ENCODE measurements around the gene TSPOAP1.

TSPOAP1 gene

DNA sequence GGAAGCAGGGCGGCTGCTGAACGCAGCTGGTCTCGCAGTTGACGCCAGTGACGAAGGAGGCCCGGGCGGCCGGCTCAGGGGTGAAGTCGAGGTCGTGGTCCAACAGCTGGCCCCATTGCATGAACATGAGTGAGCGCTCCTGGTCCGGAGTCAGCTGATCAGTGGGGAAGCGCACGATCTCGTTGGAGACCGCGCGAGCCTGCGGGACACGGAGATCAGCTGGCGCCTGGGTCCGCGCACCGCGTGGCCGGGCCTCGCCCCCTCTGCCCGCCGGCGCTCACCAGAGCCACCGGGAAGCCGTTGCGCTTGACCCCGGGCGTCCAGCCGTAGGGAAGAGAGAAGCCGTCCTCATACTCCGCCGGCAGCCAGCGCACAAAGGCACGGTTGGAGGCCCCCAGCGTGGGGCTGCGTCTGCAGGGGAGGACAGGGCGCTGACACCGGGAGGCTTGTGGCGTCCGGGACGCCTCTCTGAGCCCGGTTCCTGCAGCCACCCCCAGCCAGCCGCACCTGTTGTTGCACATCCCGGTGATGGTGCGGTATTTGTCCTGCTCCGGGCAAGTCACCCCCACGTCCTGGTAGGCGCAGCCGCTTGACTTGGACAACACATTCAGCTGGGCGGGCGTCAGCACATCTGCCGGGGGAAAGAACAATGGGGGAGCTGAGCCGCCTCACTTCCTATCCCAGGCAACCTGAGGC is 49.4 kb downstream of the TSPOAP1 start:
- Histone ChIP-seq H3K36me3 (ENCODE audit: control insufficient read depth, low read length) (no peaks in the 10 kb centered on the region), H3F3A (ENCODE audit: control insufficient read depth, insufficient read depth) (no peaks in the 10 kb centered on the region), H3K4me2 (ENCODE audit: low read length) (no peak overlapping the region), H4K20me1 (ENCODE audit: control insufficient read depth, insufficient read depth, low read depth, low read length) (no peaks in the 10 kb centered on the region), H3K9me3 (ENCODE audit: control insufficient read depth, insufficient read depth, low read length) (no peaks in the 10 kb centered on the region), H3K4me3 (ENCODE audit: low read length) (no peak overlapping the region), H3K79me2 (ENCODE audit: control insufficient read depth, low read length) (no peaks in the 10 kb centered on the region), H3K9me2 (replicated peaks; ENCODE audit: control insufficient read depth, low read length) (no peaks in the 10 kb centered on the region), H3K27ac (ENCODE audit: low read depth, low read length) (no peak overlapping the region), H3K27me3 (ENCODE audit: control insufficient read depth, low read length) (peaks cover 31% of the 10 kb centered on the region), H3K4me1 (ENCODE audit: control insufficient read depth, low read length) (no peaks in the 10 kb centered on the region)
- TF ChIP-seq EZH2phosphoT487 (IDR thresholded peaks at IDR 0.05; ENCODE audit: borderline replicate concordance, low read length) = no peak

DNA sequence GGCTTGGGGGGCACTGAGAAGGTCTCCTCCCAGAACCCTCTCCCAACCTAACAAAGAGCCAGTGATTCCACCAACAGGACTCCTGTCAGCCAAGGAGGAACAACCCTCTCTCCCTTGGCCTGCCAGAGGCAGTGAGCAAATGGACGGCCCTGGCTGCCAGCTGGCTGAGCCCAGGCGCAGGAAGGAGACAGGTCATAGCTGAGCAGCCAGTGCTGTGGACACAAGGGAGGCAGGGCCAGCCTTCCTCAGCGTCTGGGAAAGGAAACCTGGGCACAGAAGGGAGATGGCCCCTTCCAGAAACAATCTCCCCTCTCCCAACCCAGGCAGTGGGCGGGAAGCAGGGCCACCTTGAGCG is 50.0 kb downstream of the TSPOAP1 start:
- H3K9me2 ChIP-seq (replicated peaks; ENCODE audit: control insufficient read depth, low read length) = no peaks in the 10 kb centered on the region
- no peaks in the 10 kb centered on the region for H3F3A ChIP-seq (ENCODE audit: control insufficient read depth, insufficient read depth)
- no peak overlapping the region for H3K4me2 ChIP-seq (ENCODE audit: low read length)
- no peak overlapping the region for H3K4me3 ChIP-seq (ENCODE audit: low read length)
- peaks cover 30% of the 10 kb centered on the region for H3K27me3 ChIP-seq (ENCODE audit: control insufficient read depth, low read length)
- no peaks in the 10 kb centered on the region for H3K36me3 ChIP-seq (ENCODE audit: control insufficient read depth, low read length)
- H3K79me2 ChIP-seq (ENCODE audit: control insufficient read depth, low read length) = no peaks in the 10 kb centered on the region
- TF ChIP-seq EZH2phosphoT487 (IDR thresholded peaks at IDR 0.05; ENCODE audit: borderline replicate concordance, low read length) = no peak
- TF ChIP-seq, protein P1, sequence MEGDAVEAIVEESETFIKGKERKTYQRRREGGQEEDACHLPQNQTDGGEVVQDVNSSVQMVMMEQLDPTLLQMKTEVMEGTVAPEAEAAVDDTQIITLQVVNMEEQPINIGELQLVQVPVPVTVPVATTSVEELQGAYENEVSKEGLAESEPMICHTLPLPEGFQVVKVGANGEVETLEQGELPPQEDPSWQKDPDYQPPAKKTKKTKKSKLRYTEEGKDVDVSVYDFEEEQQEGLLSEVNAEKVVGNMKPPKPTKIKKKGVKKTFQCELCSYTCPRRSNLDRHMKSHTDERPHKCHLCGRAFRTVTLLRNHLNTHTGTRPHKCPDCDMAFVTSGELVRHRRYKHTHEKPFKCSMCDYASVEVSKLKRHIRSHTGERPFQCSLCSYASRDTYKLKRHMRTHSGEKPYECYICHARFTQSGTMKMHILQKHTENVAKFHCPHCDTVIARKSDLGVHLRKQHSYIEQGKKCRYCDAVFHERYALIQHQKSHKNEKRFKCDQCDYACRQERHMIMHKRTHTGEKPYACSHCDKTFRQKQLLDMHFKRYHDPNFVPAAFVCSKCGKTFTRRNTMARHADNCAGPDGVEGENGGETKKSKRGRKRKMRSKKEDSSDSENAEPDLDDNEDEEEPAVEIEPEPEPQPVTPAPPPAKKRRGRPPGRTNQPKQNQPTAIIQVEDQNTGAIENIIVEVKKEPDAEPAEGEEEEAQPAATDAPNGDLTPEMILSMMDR (IDR thresholded peaks at IDR 0.05; ENCODE audit: low read depth, low read length, poor library complexity, severe bottlenecking) = no peak
- no peaks in the 10 kb centered on the region for H3K9me3 ChIP-seq (ENCODE audit: control insufficient read depth, insufficient read depth, low read length)
- H3K27ac ChIP-seq (ENCODE audit: low read depth, low read length) = no peak overlapping the region
- H4K20me1 ChIP-seq (ENCODE audit: control insufficient read depth, insufficient read depth, low read depth, low read length) = no peaks in the 10 kb centered on the region
- no peaks in the 10 kb centered on the region for H3K4me1 ChIP-seq (ENCODE audit: control insufficient read depth, low read length)

GRCh38 chr17:58277802-58278595 is 50.6 kb downstream of the TSPOAP1 start:
- H4K20me1 ChIP-seq (ENCODE audit: control insufficient read depth, insufficient read depth, low read depth, low read length) = no peaks in the 10 kb centered on the region
- H3K27me3 ChIP-seq (ENCODE audit: control insufficient read depth, low read length) = peaks cover 31% of the 10 kb centered on the region
- no peaks in the 10 kb centered on the region for H3K4me1 ChIP-seq (ENCODE audit: control insufficient read depth, low read length)
- H3K79me2 ChIP-seq (ENCODE audit: control insufficient read depth, low read length) = no peaks in the 10 kb centered on the region
- H3K4me3 ChIP-seq (ENCODE audit: low read length) = no peak overlapping the region
- H3K36me3 ChIP-seq (ENCODE audit: control insufficient read depth, low read length) = no peaks in the 10 kb centered on the region
- TF ChIP-seq, protein P1 (IDR thresholded peaks at IDR 0.05; ENCODE audit: low read depth, low read length, poor library complexity, severe bottlenecking) = no peak
- TF ChIP-seq EZH2phosphoT487 (IDR thresholded peaks at IDR 0.05; ENCODE audit: borderline replicate concordance, low read length) = no peak
- no peaks in the 10 kb centered on the region for H3K9me3 ChIP-seq (ENCODE audit: control insufficient read depth, insufficient read depth, low read length)
- H3K4me2 ChIP-seq (ENCODE audit: low read length) = no peak overlapping the region
- no peak overlapping the region for H3K27ac ChIP-seq (ENCODE audit: low read depth, low read length)
- no peaks in the 10 kb centered on the region for H3F3A ChIP-seq (ENCODE audit: control insufficient read depth, insufficient read depth)
- no peaks in the 10 kb centered on the region for H3K9me2 ChIP-seq (replicated peaks; ENCODE audit: control insufficient read depth, low read length)
